Activated T-helper 1 cell treated with anti-CD3 and anti-CD28 coated beads, Interleukin-12 subunit alpha, Interleukin-12 subunit beta, Interleukin-2, Interleukin-4 antibody, amounts not matched to agents 30 ng/mL and 10 ng/mL and 1 ng/mL, durations not matched to agents 14 hours and 24 hours and 36 hours (primary cell): ENCODE measurements around the gene BCAP31. TPM values are rescaled to one million over a fixed set of nuclear protein-coding genes. Genes with fewer than 3 reads are reported as not detected.

ENCODE experiments used
- DNase-seq: peaks from one replicate; pipeline ENCODE4 v3.0.0; 2021; ENCODE audit warnings: low spot score
- H3K27ac Mint-ChIP-seq: one replicate; pipeline ENCODE4 v1.8.0; 2021; ENCODE audit warnings: mild to moderate bottlenecking, mixed read lengths
- H3K27me3 Mint-ChIP-seq: one replicate; pipeline ENCODE4 v1.8.0; 2022; ENCODE audit warnings: mild to moderate bottlenecking, moderate library complexity, mixed read lengths; ENCODE audit not compliant: insufficient read depth
- H3K36me3 Mint-ChIP-seq: one replicate; pipeline ENCODE4 v1.8.0; 2021; ENCODE audit warnings: low read depth, mixed read lengths
- H3K4me1 Mint-ChIP-seq: one replicate; pipeline ENCODE4 v1.8.0; 2021; ENCODE audit warnings: low read depth, mixed read lengths
- H3K4me3 Mint-ChIP-seq: one replicate; pipeline ENCODE4 v1.8.0; 2021; ENCODE audit warnings: mild to moderate bottlenecking, moderate library complexity, mixed read lengths
- H3K9me3 Mint-ChIP-seq: one replicate; pipeline ENCODE4 v1.8.0; 2021; ENCODE audit warnings: mixed read lengths
- intact Hi-C: fragments of 100-400 bp; cut with micrococcal nuclease; formaldehyde crosslinking; loops from one replicate; pipeline ENCODE4 v1.15.1; 2024
- total RNA-seq: library from RNA; stranded (reverse); gene quantifications from 2 replicates; pipeline ENCODE4 v1.2.3, GENCODE V29; 2022

BCAP31 gene
- total RNA-seq, 1 donor from 2014 or later, result 156 TPM

- peak overlapping the region; percentile 72 for H3K4me3 Mint-ChIP-seq
- intact Hi-C loops, result loop anchor here (10.0 kb wide), 1 partner anchor 668 kb away; the partner anchor contains the start of gene RPL10
- H3K36me3 Mint-ChIP-seq, result peaks cover 22% of the 10 kb centered on the region
- H3K4me1 Mint-ChIP-seq, result peaks cover 28% of the 10 kb centered on the region
- H3K27ac Mint-ChIP-seq, result peak overlapping the region; percentile 63
- DNase-seq, result peak; percentile 31
- H3K9me3 Mint-ChIP-seq, result peaks cover 3% of the 10 kb centered on the region
- no peaks in the 10 kb centered on the region for H3K27me3 Mint-ChIP-seq
These were observed 2.3 kb upstream of the BCAP31 start for GRCh38 chrX:153726286-153727122.

GRCh38 chrX:153725832-153726285, 1.7 kb upstream of the BCAP31 start:
- Mint-ChIP-seq H3K9me3 (no peaks in the 10 kb centered on the region), H3K4me3 (peak overlapping the region; percentile 42), H3K36me3 (peaks cover 17% of the 10 kb centered on the region), H3K4me1 (peaks cover 21% of the 10 kb centered on the region), H3K27me3 (no peaks in the 10 kb centered on the region), H3K27ac (no peak overlapping the region)
- intact Hi-C loops, result loop anchor here (2.0 to 10.0 kb wide), 2 partner anchors 201 to 669 kb away; partner anchors contain the start of genes ARHGAP4 and RPL10
- no peak for DNase-seq

DNA sequence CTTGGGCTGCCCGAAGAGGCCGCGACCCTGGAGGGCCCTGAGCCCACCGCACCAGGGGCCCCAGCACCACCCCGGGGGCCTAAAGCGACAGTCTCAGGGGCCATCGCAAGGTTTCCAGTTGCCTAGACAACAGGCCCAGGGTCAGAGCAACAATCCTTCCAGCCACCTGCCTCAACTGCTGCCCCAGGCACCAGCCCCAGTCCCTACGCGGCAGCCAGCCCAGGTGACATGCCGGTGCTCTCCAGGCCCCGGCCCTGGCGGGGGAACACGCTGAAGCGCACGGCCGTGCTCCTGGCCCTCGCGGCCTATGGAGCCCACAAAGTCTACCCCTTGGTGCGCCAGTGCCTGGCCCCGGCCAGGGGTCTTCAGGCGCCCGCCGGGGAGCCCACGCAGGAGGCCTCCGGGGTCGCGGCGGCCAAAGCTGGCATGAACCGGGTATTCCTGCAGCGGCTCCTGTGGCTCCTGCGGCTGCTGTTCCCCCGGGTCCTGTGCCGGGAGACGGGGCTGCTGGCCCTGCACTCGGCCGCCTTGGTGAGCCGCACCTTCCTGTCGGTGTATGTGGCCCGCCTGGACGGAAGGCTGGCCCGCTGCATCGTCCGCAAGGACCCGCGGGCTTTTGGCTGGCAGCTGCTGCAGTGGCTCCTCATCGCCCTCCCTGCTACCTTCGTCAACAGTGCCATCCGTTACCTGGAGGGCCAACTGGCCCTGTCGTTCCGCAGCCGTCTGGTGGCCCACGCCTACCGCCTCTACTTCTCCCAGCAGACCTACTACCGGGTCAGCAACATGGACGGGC, 1.0 kb upstream of the BCAP31 start:
- intact Hi-C loops, result loop anchor here (2.0 to 10.0 kb wide), 2 partner anchors 202 to 670 kb away; partner anchors contain the start of genes ARHGAP4 and RPL10
- H3K4me1 Mint-ChIP-seq, result peaks cover 17% of the 10 kb centered on the region
- no peaks in the 10 kb centered on the region for H3K27me3 Mint-ChIP-seq
- no peaks in the 10 kb centered on the region for H3K9me3 Mint-ChIP-seq
- no peak overlapping the region for H3K27ac Mint-ChIP-seq
- H3K4me3 Mint-ChIP-seq, result peak overlapping the region; percentile 42
- DNase-seq, result no peak
- H3K36me3 Mint-ChIP-seq, result peaks cover 14% of the 10 kb centered on the region

- no peaks in the 10 kb centered on the region for H3K9me3 Mint-ChIP-seq
- peak overlapping the region; percentile 85 for H3K27ac Mint-ChIP-seq
- peaks cover 17% of the 10 kb centered on the region for H3K4me1 Mint-ChIP-seq
- H3K36me3 Mint-ChIP-seq, result peaks cover 17% of the 10 kb centered on the region
- peak; percentile 32 for DNase-seq
- H3K27me3 Mint-ChIP-seq, result no peaks in the 10 kb centered on the region
- peak overlapping the region; percentile 92 for H3K4me3 Mint-ChIP-seq
- intact Hi-C loops, result loop anchor here (1.0 to 10.0 kb wide), 6 partner anchors 71 to 824 kb away; partner anchors contain the start of genes ARHGAP4, HCFC1, IDH3G and IKBKG
These were observed 586 bp downstream of the BCAP31 start for GRCh38 chrX:153723351-153724251.

DNA sequence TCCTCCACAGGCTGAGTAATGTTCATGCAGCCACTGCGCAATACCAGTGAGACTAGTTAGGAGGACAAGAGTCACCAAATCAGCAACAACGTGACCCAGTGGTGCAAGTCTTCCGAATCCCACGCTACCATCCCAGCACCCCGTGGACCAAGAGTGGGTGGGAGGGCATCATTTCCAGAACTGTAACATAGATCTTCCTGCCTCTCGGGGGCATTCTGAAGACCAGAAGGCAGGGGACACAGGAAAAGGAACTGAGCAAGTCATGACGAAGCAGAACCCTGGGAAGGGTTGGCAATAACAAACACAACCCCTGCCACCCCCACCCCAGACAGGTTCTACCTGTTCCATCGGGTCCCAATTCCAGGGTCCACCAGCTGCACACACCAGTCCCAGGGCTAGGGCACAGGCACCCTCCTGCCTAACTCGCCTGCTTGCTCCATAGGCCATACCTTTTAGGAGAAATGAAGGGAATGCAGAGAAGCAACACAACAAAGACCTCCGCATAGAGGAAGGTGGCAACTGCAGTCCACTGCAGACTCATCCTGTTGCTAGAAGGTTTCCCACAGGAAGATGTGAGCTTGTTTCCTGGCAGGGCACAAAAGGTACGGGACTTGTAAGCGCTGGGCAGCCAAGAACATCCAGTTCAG, 1.4 kb downstream of the BCAP31 start:
- H3K9me3 Mint-ChIP-seq, result no peaks in the 10 kb centered on the region
- peak overlapping the region; percentile 92 for H3K4me3 Mint-ChIP-seq
- peaks cover 17% of the 10 kb centered on the region for H3K4me1 Mint-ChIP-seq
- H3K36me3 Mint-ChIP-seq, result peaks cover 16% of the 10 kb centered on the region
- peak overlapping the region; percentile 76 for H3K27ac Mint-ChIP-seq
- intact Hi-C loops, result loop anchor here (10.0 kb wide), 1 partner anchor 672 kb away; the partner anchor contains the start of gene RPL10
- no peaks in the 10 kb centered on the region for H3K27me3 Mint-ChIP-seq
- DNase-seq, result no peak

DNA sequence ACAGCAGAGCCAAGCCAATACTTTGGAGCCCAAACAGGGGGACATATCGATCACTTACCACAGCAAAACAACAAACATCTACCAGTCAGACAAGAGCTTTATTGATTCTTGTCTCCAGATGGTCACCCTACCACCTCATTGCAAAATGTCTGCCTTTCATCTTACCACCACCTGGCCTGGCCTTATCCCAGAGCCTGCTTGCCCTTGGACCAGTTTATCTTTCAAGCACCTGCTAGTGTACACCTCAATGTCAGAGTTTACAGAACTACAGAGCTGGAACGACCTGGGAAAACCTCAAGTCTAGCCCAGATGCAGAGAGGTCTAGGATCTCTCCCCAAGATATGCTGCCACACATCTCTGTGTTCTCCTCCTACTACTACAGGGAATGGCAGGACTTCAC, 4.5 kb downstream of the BCAP31 start:
- intact Hi-C loops, result loop anchor here (10.0 kb wide), 1 partner anchor 675 kb away; the partner anchor contains the start of gene RPL10
- H3K4me1 Mint-ChIP-seq, result peaks cover 12% of the 10 kb centered on the region
- peaks cover 19% of the 10 kb centered on the region for H3K36me3 Mint-ChIP-seq
- no peak overlapping the region for H3K27ac Mint-ChIP-seq
- H3K4me3 Mint-ChIP-seq, result no peak overlapping the region
- no peaks in the 10 kb centered on the region for H3K27me3 Mint-ChIP-seq
- H3K9me3 Mint-ChIP-seq, result no peaks in the 10 kb centered on the region
- DNase-seq, result no peak

- DNase-seq, result no peak
- no peak overlapping the region for H3K4me3 Mint-ChIP-seq
- no peaks in the 10 kb centered on the region for H3K27me3 Mint-ChIP-seq
- intact Hi-C loops, result no loop called here
- peaks cover 12% of the 10 kb centered on the region for H3K4me1 Mint-ChIP-seq
- H3K36me3 Mint-ChIP-seq, result peaks cover 21% of the 10 kb centered on the region
- H3K27ac Mint-ChIP-seq, result no peak overlapping the region
- H3K9me3 Mint-ChIP-seq, result no peaks in the 10 kb centered on the region
These were observed 4.9 kb downstream of the BCAP31 start for GRCh38 chrX:153719238-153719637.

- H3K4me1 Mint-ChIP-seq, result peaks cover 6% of the 10 kb centered on the region
- no peak for DNase-seq
- no peaks in the 10 kb centered on the region for H3K27me3 Mint-ChIP-seq
- H3K4me3 Mint-ChIP-seq, result no peak overlapping the region
- H3K27ac Mint-ChIP-seq, result no peak overlapping the region
- H3K9me3 Mint-ChIP-seq, result no peaks in the 10 kb centered on the region
- intact Hi-C loops, result no loop called here
- peaks cover 23% of the 10 kb centered on the region for H3K36me3 Mint-ChIP-seq
These were observed 6.7 kb downstream of the BCAP31 start for GRCh38 chrX:153717445-153717844.

GRCh38 chrX:153714256-153714655, 9.9 kb downstream of the BCAP31 start:
- intact Hi-C loops, result no loop called here
- Mint-ChIP-seq H3K27ac (no peak overlapping the region), H3K4me1 (no peaks in the 10 kb centered on the region), H3K36me3 (peaks cover 25% of the 10 kb centered on the region), H3K27me3 (no peaks in the 10 kb centered on the region), H3K9me3 (no peaks in the 10 kb centered on the region), H3K4me3 (no peak overlapping the region)
- no peak for DNase-seq

GRCh38 chrX:153709726-153710674, 14.2 kb downstream of the BCAP31 start:
- intact Hi-C loops, result no loop called here
- peaks cover 24% of the 10 kb centered on the region for H3K36me3 Mint-ChIP-seq
- H3K27ac Mint-ChIP-seq, result no peak overlapping the region
- H3K4me3 Mint-ChIP-seq, result no peak overlapping the region
- H3K9me3 Mint-ChIP-seq, result no peaks in the 10 kb centered on the region
- H3K4me1 Mint-ChIP-seq, result no peaks in the 10 kb centered on the region
- no peak for DNase-seq
- H3K27me3 Mint-ChIP-seq, result no peaks in the 10 kb centered on the region

DNA sequence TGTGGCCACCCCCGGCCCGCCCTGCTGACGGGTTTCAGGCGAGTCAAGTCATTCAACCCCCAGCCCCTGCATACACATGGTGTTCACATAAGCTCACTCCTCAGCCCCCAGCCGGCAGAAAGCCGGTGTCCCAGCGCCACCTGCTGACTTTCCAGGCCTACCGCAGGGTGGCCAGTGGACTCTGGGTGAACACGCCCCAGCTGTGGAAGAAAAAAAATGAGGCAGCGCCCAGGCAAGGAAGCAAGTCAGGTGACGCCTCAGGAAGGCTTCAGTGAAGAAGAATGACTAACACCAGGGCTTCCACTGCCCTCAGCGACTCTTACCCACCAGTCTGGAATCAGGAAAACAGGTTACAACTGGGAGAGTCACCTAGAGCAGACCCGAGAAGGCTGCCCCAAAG, 15.8 kb downstream of the BCAP31 start:
- intact Hi-C loops, result no loop called here
- Mint-ChIP-seq H3K36me3 (peaks cover 19% of the 10 kb centered on the region), H3K4me3 (no peak overlapping the region), H3K27me3 (no peaks in the 10 kb centered on the region), H3K9me3 (no peaks in the 10 kb centered on the region), H3K27ac (no peak overlapping the region), H3K4me1 (no peaks in the 10 kb centered on the region)
- DNase-seq, result peak; percentile 28
